ENCODE data around the gene MLIP.

MLIP gene

GRCh38 chr6:54096811-54097210 is 14.4 kb upstream of the MLIP start:
- DNase-seq (ENCODE audit: low spot score) = no peak

- DNase-seq (ENCODE audit: low spot score) = no peak
Measured at GRCh38 chr6:54097753-54098152, 13.5 kb upstream of the MLIP start.

- DNase-seq (ENCODE audit: low spot score) = no peak
Measured at GRCh38 chr6:54098450-54099044, 12.7 kb upstream of the MLIP start.

- no peak for DNase-seq (ENCODE audit: low spot score)
Measured at GRCh38 chr6:54099225-54099624, 12.0 kb upstream of the MLIP start.

DNA sequence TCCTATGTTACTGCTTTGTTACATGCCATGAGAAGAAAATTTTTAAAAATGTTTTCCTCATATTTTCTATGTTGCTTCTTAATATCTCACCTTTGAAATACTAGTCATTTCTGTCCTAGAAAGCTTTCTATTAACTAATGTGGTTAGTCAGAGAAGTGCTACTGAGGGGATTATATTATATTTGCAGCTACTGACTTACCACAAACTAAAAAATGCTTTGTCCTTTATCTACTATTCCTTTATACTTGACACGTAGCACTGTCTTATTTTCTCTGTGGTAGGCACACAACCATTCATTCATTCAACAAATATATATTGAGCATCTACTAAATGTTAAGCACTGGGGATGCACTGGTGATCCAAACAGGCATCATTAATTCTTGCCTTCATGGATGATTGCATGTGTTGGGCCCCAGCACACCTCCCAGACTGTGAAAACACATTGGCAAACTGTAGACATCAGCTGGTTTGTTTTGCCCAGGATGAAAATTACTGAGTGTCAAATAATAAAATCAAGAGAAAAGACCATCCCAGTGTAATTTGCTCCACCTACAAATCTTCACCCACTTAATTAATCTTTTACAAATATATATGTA is 10.7 kb upstream of the MLIP start:
- DNase-seq (ENCODE audit: low spot score) = no peak

- no peak for DNase-seq (ENCODE audit: low spot score)
Measured at GRCh38 chr6:54102238-54102637, 9.0 kb upstream of the MLIP start.

DNA sequence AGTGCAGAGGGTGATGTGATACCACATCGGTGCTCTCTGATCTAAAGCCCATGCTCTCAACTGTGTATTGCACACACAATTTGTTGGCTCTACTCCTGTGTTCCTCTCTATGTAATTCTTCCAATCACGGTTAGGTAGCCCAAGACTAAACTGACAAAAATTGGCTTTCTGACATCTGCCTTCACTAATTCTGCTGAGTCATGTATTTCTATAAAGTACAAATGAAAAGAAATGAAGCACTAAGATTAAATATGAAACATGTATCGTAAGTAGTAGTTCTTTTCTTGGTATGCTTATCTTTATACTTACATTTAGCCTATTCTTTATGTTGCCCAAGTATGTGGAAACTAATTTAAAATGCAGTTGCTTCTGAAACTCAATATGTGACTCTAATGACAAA is 7.7 kb upstream of the MLIP start:
- DNase-seq (ENCODE audit: low spot score) = no peak

- DNase-seq (ENCODE audit: low spot score) = no peak
Measured at GRCh38 chr6:54106727-54107126, 4.5 kb upstream of the MLIP start.

DNA sequence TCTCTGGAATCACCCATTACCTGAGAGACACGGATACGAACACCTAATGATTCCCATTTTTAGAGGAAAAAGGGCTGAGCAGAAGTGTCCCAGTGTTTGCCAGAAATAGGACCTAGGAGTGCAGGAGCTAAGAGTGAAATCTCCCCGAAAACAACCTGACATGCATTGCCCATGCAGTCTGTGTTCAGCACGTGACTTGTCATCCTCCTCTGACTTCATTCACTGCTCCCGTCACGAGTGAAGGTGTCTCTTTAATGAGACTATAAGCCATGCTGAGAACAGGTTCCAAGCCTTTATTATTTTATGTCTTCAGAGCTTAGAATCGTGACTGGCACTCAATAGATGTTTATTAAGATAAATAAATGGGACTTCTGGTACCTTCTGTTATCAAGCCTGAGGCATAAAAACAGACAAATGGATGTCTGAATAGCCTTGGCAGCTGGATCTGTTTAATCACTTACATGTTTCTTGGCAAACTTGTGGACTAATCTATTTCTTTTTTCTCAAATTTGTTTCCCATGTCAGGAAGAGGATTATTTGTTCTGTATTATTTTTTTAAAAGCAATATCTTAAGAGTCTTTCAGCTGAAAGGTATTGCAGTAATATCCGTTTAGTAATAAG is 3.7 kb upstream of the MLIP start:
- DNase-seq (ENCODE audit: low spot score) = no peak

DNA sequence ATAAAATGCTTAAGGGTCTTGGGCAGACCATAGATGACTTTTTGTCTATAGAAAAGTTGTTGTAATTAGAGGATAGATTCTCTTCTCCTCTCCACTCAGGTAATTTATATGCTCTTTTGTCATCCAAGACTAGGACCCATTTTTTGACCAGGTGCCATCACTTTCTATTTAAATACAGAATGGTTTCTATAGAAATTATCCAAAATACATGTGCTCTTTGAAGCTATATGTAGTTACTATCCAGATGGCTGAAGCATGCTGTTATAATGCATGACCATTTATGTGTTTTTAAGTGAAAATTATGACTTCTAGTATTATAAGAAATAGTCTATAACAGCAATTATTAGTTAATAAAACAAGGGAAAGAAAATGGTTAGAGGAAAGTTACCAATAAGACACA is 3.0 kb upstream of the MLIP start:
- DNase-seq (ENCODE audit: low spot score) = no peak

- no peak for DNase-seq (ENCODE audit: low spot score)
Measured at GRCh38 chr6:54109586-54109985, 1.7 kb upstream of the MLIP start.

GRCh38 chr6:54112151-54112650 is 958 bp downstream of the MLIP start:
- DNase-seq (ENCODE audit: low spot score) = no peak

DNA sequence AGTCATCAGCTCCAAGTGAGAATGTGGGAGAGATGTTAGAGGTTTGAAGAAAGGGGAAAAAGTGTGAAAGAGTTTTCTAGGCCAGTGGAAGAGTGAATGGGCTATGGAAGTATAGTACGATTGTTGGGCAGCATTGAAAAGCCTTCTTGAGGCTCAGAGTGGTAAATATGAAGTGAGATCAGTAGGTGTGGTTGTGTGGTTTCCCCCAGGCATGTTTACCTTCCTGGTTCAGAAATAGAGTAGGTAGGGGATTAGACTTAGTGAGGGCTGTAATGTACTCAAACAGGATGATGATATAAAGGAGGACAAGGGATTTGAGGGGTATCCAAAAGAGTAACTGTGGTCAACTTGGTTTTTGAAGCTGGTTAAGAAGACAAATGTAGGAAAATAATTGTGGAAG is 3.7 kb downstream of the MLIP start:
- DNase-seq (ENCODE audit: low spot score) = no peak

DNA sequence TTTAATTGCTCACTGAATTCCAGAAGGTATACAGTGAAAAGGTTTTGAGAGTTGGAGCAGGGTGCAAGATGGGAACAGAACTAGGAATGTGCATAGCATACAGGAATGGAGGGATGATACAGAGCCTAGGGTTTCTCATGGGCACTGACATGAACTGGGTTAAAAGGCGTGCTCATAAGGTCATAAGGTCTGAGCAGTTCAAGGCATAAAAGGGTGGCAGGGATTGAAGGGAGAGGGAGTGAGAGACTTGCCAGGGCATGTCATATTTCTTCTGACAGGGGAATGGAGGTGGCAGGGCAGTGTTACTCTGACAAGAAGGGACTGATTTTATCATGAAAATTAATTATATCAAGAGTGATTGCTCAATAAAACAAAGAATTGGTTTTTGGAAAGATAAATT is 4.7 kb downstream of the MLIP start:
- DNase-seq (ENCODE audit: low spot score) = no peak

DNA sequence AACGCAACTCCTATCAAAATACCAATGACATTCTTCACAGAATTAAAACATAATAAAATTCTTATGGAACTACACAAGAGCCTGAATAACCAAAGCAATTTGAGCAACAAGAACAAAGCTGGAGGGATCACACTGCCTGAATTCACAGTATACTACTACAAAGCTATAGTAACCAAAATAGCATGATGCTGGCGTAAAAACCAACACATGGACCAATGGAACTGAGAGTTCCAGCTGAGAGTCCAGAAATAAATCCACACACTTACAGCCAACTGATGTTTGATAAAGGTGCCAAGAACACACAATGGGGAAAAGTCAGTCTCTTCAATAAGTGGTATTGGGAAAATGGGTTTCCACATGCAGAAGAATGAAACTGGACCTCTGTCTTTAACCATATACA is 6.9 kb downstream of the MLIP start:
- DNase-seq (ENCODE audit: low spot score) = no peak

DNA sequence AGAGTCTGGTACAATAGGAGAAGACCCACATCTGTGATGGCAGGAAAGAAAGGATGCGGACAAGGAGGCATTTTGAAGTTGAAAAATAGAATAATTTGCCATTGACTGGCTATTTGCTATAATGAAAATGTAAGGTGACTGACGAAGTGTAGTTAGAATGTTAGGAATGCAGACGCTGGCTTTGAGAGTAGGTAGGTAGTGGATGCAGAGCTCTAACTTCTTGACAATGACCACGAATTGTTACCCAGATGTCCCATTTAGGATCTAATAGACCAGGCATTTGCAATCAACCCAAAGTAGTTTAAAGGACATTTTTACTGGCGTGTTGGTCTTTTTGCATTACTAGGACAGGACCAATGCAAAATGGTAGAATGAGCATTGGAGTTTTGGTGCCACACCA is 14.2 kb downstream of the MLIP start:
- no peak for DNase-seq (ENCODE audit: low spot score)

- DNase-seq (ENCODE audit: low spot score) = no peak
Measured at GRCh38 chr6:54130179-54130578, 18.9 kb downstream of the MLIP start.

GRCh38 chr6:54132587-54132986 is 21.3 kb downstream of the MLIP start:
- DNase-seq (ENCODE audit: low spot score) = no peak

- no peak for DNase-seq (ENCODE audit: low spot score)
Measured at GRCh38 chr6:54133186-54133585, 21.9 kb downstream of the MLIP start.

DNA sequence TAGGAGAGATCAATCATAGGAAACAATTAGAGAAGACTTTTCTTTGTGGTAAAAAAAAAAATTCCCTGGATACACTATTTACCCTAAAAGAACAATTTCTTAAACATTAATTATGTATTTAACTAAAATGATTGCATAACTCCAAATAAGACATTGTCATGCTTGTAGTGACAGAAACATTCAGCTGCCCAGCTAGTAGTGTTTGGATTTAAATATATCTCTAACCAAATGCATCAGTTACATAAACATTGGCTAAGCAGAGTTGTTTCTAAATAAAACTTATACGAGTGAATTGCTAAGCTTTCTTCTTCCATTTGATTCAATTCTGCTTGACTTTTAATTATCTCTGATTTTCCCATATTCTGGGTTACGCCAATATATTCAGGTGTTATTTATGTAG is 23.7 kb downstream of the MLIP start:
- no peak for DNase-seq (ENCODE audit: low spot score)

- no peak for DNase-seq (ENCODE audit: low spot score)
Measured at GRCh38 chr6:54135665-54136369, 24.6 kb downstream of the MLIP start.

DNA sequence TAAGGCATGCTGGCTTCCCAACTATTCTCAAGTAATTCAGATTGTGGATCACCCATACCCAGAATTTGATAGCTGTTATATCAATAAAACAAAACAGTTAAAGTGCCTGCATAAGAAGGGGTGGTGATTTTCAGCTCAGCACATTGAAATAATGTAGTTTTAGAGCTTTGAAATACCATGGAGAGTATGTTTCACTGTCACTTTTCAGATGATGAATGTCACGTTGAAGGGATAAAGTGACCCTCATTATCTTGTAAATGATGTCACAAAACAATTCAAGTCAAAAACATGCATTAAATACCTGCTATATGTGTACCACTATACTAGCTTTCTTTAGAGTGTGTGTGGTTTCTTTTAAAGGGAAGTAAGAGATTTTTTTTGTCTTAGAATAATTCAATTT is 27.6 kb downstream of the MLIP start:
- DNase-seq (ENCODE audit: low spot score) = no peak

GRCh38 chr6:54140811-54141210 is 29.6 kb downstream of the MLIP start:
- DNase-seq (ENCODE audit: low spot score) = no peak
